Measurements from ENCODE around the gene NME3. TPM values are rescaled to one million over a fixed set of nuclear protein-coding genes. Genes with fewer than 3 reads are reported as not detected.

The NME3 gene
- total and polyA plus RNA-seq, 9 of the 15 experiments (the other 6 are each of a cell fraction or from before 2014, with no cell fraction given): 0.68 to 76.3 (median 11.5) TPM

- Histone ChIP-seq H4K20me1 (replicated peaks; ENCODE audit: control insufficient read depth, insufficient read depth, low read length) (no peaks in the 10 kb centered on the region; the same call in 1 of the 2 replicates), H3K4me3 (no peak overlapping the region), H3K9ac (ENCODE audit: insufficient read depth in 1 of 2, low read depth in 2 of 2, low read length in 2 of 2) (no peak overlapping the region), H2AFZ (ENCODE audit: low read depth, low read length) (no peak overlapping the region), H3K36me3 (ENCODE audit: control insufficient read depth, insufficient read depth, low read length) (peaks cover 59% of the 10 kb centered on the region; the same call in 1 of the 3 replicates), H3K27me3 (ENCODE audit: control insufficient read depth in 2 of 2, insufficient read depth in 2 of 2, low read length in 2 of 2) (no peaks in the 10 kb centered on the region), H3K4me2 (ENCODE audit: insufficient read depth, low read length) (no peak overlapping the region), H3K79me2 (ENCODE audit: control insufficient read depth, insufficient read depth, low read length) (peaks cover 52% of the 10 kb centered on the region), H3K9me3 (replicated peaks; ENCODE audit: control insufficient read depth, insufficient read depth, low read depth, low read length) (no peaks in the 10 kb centered on the region), H3K9me1 (ENCODE audit: control insufficient read depth, insufficient read depth, low read length) (no peaks in the 10 kb centered on the region), H3K27ac (ENCODE audit: extremely low read depth, low read depth, low read length) (no peak overlapping the region), H3K4me1 (replicated peaks in 1 of 2; ENCODE audit: control insufficient read depth in 2 of 2, insufficient read depth in 2 of 2, low read length in 2 of 2) (peaks cover 2 to 79% of the 10 kb centered on the region in 2 experiments; a peak in 3 of 5 replicates)
- POLR2A ChIA-PET: interaction anchor here (0.7 kb wide), 1 partner anchor 11 kb away, joined by 3 read pairs; no protein-coding TSS in a partner anchor
- 91% methylated on average over 38 of the region's 51 CpGs for WGBS (ENCODE audit: insufficient coverage, low coverage, missing lambda C conversion rate)
- DNase-seq (ENCODE audit: extremely low read depth in 1 of 4, low spot score in 3 of 4) (no peak), ATAC-seq (no peak), FAIRE-seq (no peak)
- in situ Hi-C loops (cut with MboI) (no loop called here), intact Hi-C loops (cut with micrococcal nuclease) (no loop called here)
- no peak for TF ChIP-seq CTCFL (IDR thresholded peaks at IDR 0.05; ENCODE audit: borderline replicate concordance, insufficient read depth, low read depth, low read length, poor library complexity, severe bottlenecking)
- TF ChIP-seq POLR2G (IDR thresholded peaks at IDR 0.05; ENCODE audit: low read depth, low read length): peak; percentile 41
- TF ChIP-seq MBD1 (CRISPR knock-in tag; IDR thresholded peaks at IDR 0.05): no peak
- TF ChIP-seq CTCF (IDR thresholded peaks at IDR 0.05 in 2 of 3, conservative IDR thresholded peaks at IDR 0.05 in 1 of 3; ENCODE audit: insufficient read depth in 2 of 3, low read depth in 1 of 3, low read length in 3 of 3): 0 out of 6 replicates have a peak, but pooled peaks of 1 of the 3 experiments have one; percentile 15
- peak; percentile 65; the same call in 1 of the 2 replicates for TF ChIP-seq HNRNPL (IDR thresholded peaks at IDR 0.05; ENCODE audit: low read depth, low read length)
- TF ChIP-seq POLR2AphosphoS5 (IDR thresholded peaks at IDR 0.05; ENCODE audit: control insufficient read depth, insufficient read depth, low read depth, low read length): no peak
- no peak for TF ChIP-seq SREBF2 (CRISPR knock-in tag; IDR thresholded peaks at IDR 0.05)
- BruUV-seq (replicated peaks): no TSS peak
- CTCF ChIA-PET (ENCODE audit: low intra/inter-chr PET ratio): no interaction called here
Observed at GRCh38 chr16:1786242-1787055, 15.1 kb upstream of the NME3 start.
